Astrocyte of the spinal cord (primary cell): ENCODE measurements around the gene CLEC19A.

Source experiments
- DNase-seq: peaks from one replicate; pipeline ENCODE4 v3.0.0; 2011; ENCODE audit warnings: low read depth, low spot score
- H3K4me3 ChIP-seq: 2 replicates; pipeline ENCODE4 v1.5.1; 2011; ENCODE audit warnings: low read depth, mild to moderate bottlenecking, low read length, moderate library complexity
- in situ Hi-C: cut with HindIII; loops from 2 replicates; pipeline ENCODE4 v1.10.0; 2017; ENCODE audit warnings: low sequenced_read_pairs
- TF ChIP-seq, protein P1 (sequence below): IDR thresholded peaks from 2 replicates; pipeline ENCODE4 v1.5.1; 2012; ENCODE audit warnings: low read depth, mild to moderate bottlenecking, low read length, inconsistent platforms

Gene CLEC19A

DNA sequence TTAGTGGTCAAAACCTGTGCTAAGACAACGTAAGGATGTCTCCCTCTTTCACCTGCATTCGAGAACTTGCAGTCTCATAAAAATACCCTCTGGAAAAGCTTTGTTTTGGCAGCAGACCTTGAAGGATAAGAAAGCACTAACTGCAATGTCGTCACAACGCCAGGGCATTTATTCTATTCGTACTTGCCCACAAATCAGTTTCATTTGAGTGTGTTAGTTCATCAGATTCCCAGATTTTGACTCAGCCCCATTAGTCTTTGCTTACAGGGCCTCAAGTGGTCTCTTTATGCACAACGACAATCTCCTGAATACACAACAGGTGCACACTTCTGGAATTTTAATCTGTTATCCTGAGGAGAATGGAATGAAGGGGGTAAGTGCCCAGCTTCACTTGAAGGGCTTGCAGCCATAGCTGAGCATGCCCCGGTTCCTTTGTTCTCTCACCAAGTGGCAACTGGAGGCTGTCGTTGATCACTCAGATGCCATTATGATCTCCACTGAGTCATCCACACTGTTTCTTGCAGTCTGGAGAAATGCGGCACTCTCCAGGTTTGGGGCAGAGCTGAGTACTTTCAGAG is 58.8 kb downstream of the CLEC19A start:
- in situ Hi-C loops, result no loop called here
- TF ChIP-seq, protein P1, sequence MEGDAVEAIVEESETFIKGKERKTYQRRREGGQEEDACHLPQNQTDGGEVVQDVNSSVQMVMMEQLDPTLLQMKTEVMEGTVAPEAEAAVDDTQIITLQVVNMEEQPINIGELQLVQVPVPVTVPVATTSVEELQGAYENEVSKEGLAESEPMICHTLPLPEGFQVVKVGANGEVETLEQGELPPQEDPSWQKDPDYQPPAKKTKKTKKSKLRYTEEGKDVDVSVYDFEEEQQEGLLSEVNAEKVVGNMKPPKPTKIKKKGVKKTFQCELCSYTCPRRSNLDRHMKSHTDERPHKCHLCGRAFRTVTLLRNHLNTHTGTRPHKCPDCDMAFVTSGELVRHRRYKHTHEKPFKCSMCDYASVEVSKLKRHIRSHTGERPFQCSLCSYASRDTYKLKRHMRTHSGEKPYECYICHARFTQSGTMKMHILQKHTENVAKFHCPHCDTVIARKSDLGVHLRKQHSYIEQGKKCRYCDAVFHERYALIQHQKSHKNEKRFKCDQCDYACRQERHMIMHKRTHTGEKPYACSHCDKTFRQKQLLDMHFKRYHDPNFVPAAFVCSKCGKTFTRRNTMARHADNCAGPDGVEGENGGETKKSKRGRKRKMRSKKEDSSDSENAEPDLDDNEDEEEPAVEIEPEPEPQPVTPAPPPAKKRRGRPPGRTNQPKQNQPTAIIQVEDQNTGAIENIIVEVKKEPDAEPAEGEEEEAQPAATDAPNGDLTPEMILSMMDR, result no peak
- H3K4me3 ChIP-seq, result no peak overlapping the region
- DNase-seq, result no peak

DNA sequence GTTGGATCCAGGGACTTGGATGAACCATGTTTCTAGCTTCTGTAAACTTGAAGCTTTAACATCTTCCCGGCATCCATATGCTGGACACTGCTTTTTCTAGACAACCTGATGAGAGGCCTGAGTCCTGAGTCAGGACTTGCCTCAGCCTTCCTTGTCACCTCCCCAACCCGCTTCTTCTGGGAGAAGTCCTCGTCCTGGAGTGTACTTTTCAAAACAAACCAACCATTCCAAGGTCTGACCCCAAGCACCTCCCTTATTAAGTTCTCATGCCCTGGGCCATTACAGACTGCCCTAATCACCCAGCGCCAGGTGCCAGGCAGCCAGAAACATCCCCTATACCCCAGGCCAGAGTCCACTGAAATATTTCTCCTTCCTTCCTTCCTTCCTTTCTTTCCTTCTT is 59.4 kb downstream of the CLEC19A start:
- DNase-seq, result no peak
- in situ Hi-C loops, result no loop called here
- TF ChIP-seq, protein P1, result no peak
- H3K4me3 ChIP-seq, result no peak overlapping the region

DNA sequence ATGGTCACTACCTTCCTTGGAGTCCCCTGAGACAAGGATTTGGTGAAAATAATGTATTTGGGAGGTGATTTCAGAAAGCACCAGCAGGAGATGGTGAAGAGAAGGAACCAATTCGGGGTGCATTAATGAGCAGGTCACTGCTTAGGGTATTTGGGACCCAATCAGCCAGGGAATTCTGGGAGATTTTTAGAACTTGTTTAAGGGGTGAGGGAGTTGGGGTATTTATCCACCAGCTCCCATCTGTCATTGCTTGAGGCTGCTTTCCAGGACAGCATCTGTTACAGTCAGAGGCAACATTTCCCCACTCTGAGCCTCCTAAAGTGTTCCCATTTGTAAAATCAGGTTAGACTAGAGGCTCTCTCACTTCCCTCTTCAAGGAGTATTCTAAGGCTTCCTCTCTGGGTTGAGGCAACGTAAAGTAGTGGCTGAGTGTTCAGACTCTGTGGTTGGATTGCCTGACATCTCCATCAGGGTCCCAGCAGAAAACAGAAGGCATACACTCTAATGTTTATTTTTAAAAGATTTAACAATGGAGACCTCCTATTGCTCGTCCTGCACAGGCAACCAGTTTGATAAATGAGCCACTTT is 60.9 kb downstream of the CLEC19A start:
- no peak overlapping the region for H3K4me3 ChIP-seq
- in situ Hi-C loops, result no loop called here
- TF ChIP-seq, protein P1, result no peak
- DNase-seq, result no peak

DNA sequence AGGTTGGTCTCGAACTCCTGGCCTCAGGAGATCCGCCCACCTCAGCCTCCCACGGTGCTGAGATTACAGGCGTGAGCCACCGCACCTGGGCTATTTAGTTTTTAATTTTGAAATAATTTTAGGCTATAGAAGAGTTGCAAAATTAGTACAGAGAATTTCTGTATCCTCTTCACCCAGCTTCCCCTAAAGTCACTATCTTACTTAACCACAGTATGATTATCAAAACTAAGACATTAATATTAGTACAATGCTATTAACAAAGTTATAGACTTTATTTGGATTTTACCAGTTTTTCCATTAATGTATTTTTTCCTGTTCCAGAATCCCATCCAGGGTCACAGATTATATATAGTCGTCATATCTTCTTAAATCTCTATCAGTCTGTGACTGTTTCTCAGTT is 62.6 kb downstream of the CLEC19A start:
- TF ChIP-seq, protein P1, result no peak
- in situ Hi-C loops, result no loop called here
- no peak overlapping the region for H3K4me3 ChIP-seq
- DNase-seq, result no peak

DNA sequence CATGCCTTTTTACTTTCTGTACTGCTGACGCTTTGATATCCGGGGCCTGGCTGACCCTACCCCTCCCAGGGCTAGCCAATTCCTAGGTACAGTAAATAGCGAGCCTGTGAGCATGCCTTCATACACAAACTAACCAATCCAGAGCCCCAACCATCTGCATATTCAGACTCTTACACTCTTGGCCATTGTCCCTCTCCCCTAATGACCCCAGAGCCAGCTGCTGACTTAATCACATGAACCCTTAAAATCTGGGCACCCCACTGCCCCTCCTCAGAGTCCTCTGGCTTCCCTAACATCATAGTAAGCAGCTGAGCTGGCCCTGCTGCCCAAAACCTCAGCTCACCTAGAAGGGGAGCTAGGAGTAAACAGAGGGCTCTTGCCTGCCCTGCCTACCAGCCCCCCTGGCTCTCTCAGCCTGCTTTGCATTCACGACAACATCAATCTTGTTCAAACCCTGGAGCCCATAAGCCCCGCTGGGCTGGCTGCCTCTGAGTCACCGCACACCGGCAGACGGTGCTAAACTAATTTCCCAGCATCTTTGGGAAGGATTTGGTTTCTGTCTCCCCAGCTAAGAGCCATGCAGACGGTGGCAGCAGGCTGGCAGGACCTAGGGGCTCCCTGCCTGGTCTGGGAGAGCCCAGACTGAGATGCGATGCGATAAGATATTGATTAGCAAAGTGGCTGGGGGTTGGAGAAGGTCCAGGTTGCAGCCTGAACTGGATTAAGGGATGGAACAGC is 63.2 kb downstream of the CLEC19A start:
- no peak for DNase-seq
- H3K4me3 ChIP-seq, result no peak overlapping the region
- TF ChIP-seq, protein P1, result no peak
- in situ Hi-C loops, result no loop called here

DNA sequence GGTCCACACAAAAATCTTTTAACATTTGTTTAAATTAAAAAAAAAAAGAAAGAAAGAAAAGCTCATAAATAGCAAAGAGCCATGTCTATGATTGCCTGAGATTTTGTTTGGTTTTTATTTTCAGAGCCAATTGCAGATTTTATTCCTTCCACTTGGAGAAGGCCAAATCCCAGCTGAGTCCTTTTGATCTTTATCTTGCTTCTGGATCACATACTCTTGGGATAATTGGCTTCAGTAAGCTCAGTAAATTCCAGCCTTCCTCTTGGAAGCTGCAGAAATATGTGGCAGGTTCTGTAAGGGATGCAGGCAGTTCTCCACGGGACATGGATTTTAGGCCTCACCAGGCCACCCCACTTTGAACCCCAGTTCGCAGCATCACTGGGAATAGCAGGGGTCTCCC is 68.8 kb downstream of the CLEC19A start:
- in situ Hi-C loops, result no loop called here
- DNase-seq, result no peak
- TF ChIP-seq, protein P1, result no peak
- H3K4me3 ChIP-seq, result no peak overlapping the region
